Trophoblast cell (in vitro differentiated cells and primary cell): ENCODE results near the gene AJAP1.

Experiments
- DNase-seq, 2 donors: peaks; one replicate each; pipeline ENCODE4 v3.0.0-alpha.2; 2016
- H2AFZ ChIP-seq: 2 replicates; pipeline ENCODE4 v1.6.1; 2013; ENCODE audit warnings: low read length, moderate library complexity, mild to moderate bottlenecking; ENCODE audit not compliant: insufficient read depth, poor library complexity
- H2AK5ac ChIP-seq: 2 replicates; pipeline ENCODE4 v1.6.1; 2013; ENCODE audit warnings: mild to moderate bottlenecking, low read length
- H2BK120ac ChIP-seq: 2 replicates; pipeline ENCODE4 v1.6.1; 2013; ENCODE audit warnings: low read length, mild to moderate bottlenecking, moderate library complexity; ENCODE audit not compliant: insufficient read depth, poor library complexity
- H2BK12ac ChIP-seq: 2 replicates; pipeline ENCODE4 v1.6.1; 2013; ENCODE audit warnings: mild to moderate bottlenecking, low read length, moderate library complexity
- H2BK5ac ChIP-seq: 2 replicates; pipeline ENCODE4 v1.6.1; 2013; ENCODE audit warnings: low read length, low read depth, moderate library complexity, mild to moderate bottlenecking; ENCODE audit not compliant: poor library complexity
- H3K14ac ChIP-seq: 2 replicates; pipeline ENCODE4 v1.6.1; 2013; ENCODE audit warnings: mild to moderate bottlenecking, low read length
- H3K18ac ChIP-seq: 2 replicates; pipeline ENCODE4 v1.6.1; 2013; ENCODE audit warnings: mild to moderate bottlenecking, low read length
- H3K23ac ChIP-seq: 2 replicates; pipeline ENCODE4 v1.6.1; 2013; ENCODE audit warnings: low read length
- H3K27ac ChIP-seq: 2 replicates; pipeline ENCODE4 v1.5.1; 2013; ENCODE audit warnings: low read depth, mild to moderate bottlenecking, inconsistent platforms, low read length, moderate library complexity
- H3K27me3 ChIP-seq: 2 replicates; pipeline ENCODE4 v1.6.1; 2013; ENCODE audit warnings: inconsistent platforms, mild to moderate bottlenecking, low read length, moderate library complexity; ENCODE audit not compliant: insufficient read depth
- H3K36me3 ChIP-seq, 2 experiments: 1 replicate in 1 of 2; 2 replicates in 1 of 2; pipeline ENCODE4 v1.6.1; 2013; ENCODE audit warnings: low read length in 2 of 2, mild to moderate bottlenecking in 2 of 2, moderate library complexity in 1 of 2; ENCODE audit not compliant: insufficient read depth in 2 of 2, control insufficient read depth in 1 of 2
- H3K4ac ChIP-seq: 2 replicates; pipeline ENCODE4 v1.6.1; 2013; ENCODE audit warnings: low read depth, mild to moderate bottlenecking, low read length, moderate library complexity
- H3K4me1 ChIP-seq, 2 experiments: 1 replicate in 1 of 2; 2 replicates in 1 of 2; pipeline ENCODE4 v1.6.1; 2013; ENCODE audit warnings: low read length in 2 of 2, mild to moderate bottlenecking in 2 of 2, moderate library complexity in 1 of 2; ENCODE audit not compliant: insufficient read depth in 2 of 2, control insufficient read depth in 1 of 2
- H3K4me2 ChIP-seq: 2 replicates; pipeline ENCODE4 v1.6.1; 2013; ENCODE audit warnings: inconsistent platforms, mild to moderate bottlenecking, low read length, moderate library complexity
- H3K4me3 ChIP-seq: 2 replicates; pipeline ENCODE4 v1.5.1; 2013; ENCODE audit warnings: mild to moderate bottlenecking, low read depth, low read length, inconsistent platforms
- H3K79me1 ChIP-seq: one replicate; pipeline ENCODE4 v1.6.1; 2013; ENCODE audit warnings: low read length
- H3K79me2 ChIP-seq: 2 replicates; pipeline ENCODE4 v1.6.1; 2013; ENCODE audit warnings: low read length, mild to moderate bottlenecking; ENCODE audit not compliant: control insufficient read depth, insufficient read depth, poor library complexity
- H3K9ac ChIP-seq: 2 replicates; pipeline ENCODE4 v1.6.1; 2013; ENCODE audit warnings: mild to moderate bottlenecking, low read length
- H3K9me3 ChIP-seq: 2 replicates; pipeline ENCODE4 v1.6.1; 2013; ENCODE audit warnings: low read depth, mild to moderate bottlenecking, control low read depth, inconsistent platforms, low read length; ENCODE audit not compliant: insufficient read depth
- H4K12ac ChIP-seq: 2 replicates; pipeline ENCODE4 v1.6.1; 2013; ENCODE audit warnings: low read depth, mild to moderate bottlenecking, low read length, moderate library complexity
- H4K8ac ChIP-seq: 2 replicates; pipeline ENCODE4 v1.6.1; 2013; ENCODE audit warnings: low read depth, mild to moderate bottlenecking, low read length, moderate library complexity
- H4K91ac ChIP-seq: one replicate; pipeline ENCODE4 v1.6.1; 2013; ENCODE audit warnings: low read depth, mild to moderate bottlenecking, low read length, moderate library complexity
- WGBS: extraction: QIAGEN DNeasy Blood & Tissue Kit; methylation state at CpG from one replicate; pipeline ENCODE4 v1.1.7; 2013; ENCODE audit warnings: missing lambda C conversion rate; ENCODE audit not compliant: insufficient read length, insufficient coverage; ENCODE audit errors: extremely low coverage; 5-methylcytosine and 5-hydroxymethylcytosine counted together

Gene AJAP1

GRCh38 chr1:4613606-4614370 lies 40.6 kb upstream of the AJAP1 start:
- H3K36me3 ChIP-seq: no peaks in the 10 kb centered on the region
- H2AK5ac ChIP-seq: no peak overlapping the region
- H3K14ac ChIP-seq: no peak overlapping the region
- no peak overlapping the region for H4K12ac ChIP-seq
- H3K4me2 ChIP-seq: no peak overlapping the region
- DNase-seq: no peak
- peaks cover 13% of the 10 kb centered on the region for H3K9me3 ChIP-seq
- H3K18ac ChIP-seq: no peak overlapping the region
- no peaks in the 10 kb centered on the region for H3K27me3 ChIP-seq
- no peak overlapping the region for H2BK5ac ChIP-seq
- no peak overlapping the region for H3K9ac ChIP-seq
- H3K4me3 ChIP-seq: no peak overlapping the region
- H3K4me1 ChIP-seq: peaks cover 2 to 9% of the 10 kb centered on the region in 2 experiments
- no peak overlapping the region for H4K8ac ChIP-seq
- H3K4ac ChIP-seq: no peak overlapping the region
- no peak overlapping the region for H3K23ac ChIP-seq
- no peak overlapping the region for H2AFZ ChIP-seq
- H3K79me1 ChIP-seq: no peaks in the 10 kb centered on the region
- WGBS: no CpG with 5 or more reads among the region's 26 CpGs
- no peak overlapping the region for H4K91ac ChIP-seq
- no peak overlapping the region for H2BK120ac ChIP-seq
- H3K27ac ChIP-seq: no peak overlapping the region
- H3K79me2 ChIP-seq: no peaks in the 10 kb centered on the region
- H2BK12ac ChIP-seq: no peak overlapping the region

DNA sequence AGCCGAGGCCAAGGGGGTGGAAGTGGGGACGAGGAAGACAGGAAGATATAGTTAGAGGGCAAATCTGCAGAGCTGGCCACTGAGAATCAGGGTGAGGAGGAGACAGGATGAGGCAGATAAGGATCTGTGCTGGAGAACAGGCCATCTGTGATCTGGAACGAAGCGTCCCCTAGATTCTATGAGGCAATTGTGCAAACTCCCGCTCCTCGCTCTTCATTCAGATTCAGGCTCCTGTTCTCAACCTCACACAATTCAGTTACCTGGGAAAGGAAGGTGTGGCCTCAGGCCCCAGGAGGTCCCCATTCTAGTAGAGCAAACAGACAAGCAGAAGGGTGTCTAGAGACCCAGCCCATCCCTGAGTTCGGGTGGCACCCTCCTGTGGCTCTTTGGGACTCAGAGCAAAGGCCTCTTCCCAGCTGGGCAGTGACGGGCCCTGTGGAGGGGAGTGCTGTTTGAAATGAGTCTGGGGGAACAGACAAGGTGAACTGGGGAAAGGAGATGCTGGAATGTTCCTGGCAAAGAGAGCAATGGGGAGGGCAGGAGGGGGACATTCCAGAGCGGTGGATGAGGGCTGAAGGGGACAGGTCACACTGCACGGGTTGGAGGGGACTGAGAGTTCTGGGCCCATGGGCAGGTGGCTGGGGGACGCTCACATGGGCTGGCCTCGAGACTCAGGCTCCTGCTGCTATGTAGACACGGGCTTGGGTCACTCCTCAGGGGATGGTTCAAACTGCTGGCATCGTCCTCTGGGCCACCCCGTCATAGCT lies 39.9 kb upstream of the AJAP1 start:
- no peak overlapping the region for H3K9ac ChIP-seq
- no CpG with 5 or more reads among the region's 15 CpGs for WGBS
- H2AK5ac ChIP-seq: no peak overlapping the region
- no peaks in the 10 kb centered on the region for H3K79me1 ChIP-seq
- no peak overlapping the region for H4K8ac ChIP-seq
- no peaks in the 10 kb centered on the region for H3K36me3 ChIP-seq
- H3K27me3 ChIP-seq: no peaks in the 10 kb centered on the region
- H3K18ac ChIP-seq: no peak overlapping the region
- H3K23ac ChIP-seq: no peak overlapping the region
- no peak overlapping the region for H3K27ac ChIP-seq
- no peak overlapping the region for H3K4ac ChIP-seq
- no peak overlapping the region for H2BK5ac ChIP-seq
- peaks cover 2 to 9% of the 10 kb centered on the region in 2 experiments for H3K4me1 ChIP-seq
- H3K79me2 ChIP-seq: no peaks in the 10 kb centered on the region
- no peak overlapping the region for H3K4me2 ChIP-seq
- no peak for DNase-seq
- H3K4me3 ChIP-seq: no peak overlapping the region
- no peak overlapping the region for H2AFZ ChIP-seq
- no peak overlapping the region for H2BK12ac ChIP-seq
- H4K91ac ChIP-seq: no peak overlapping the region
- H4K12ac ChIP-seq: no peak overlapping the region
- H2BK120ac ChIP-seq: no peak overlapping the region
- H3K14ac ChIP-seq: no peak overlapping the region
- H3K9me3 ChIP-seq: peaks cover 13% of the 10 kb centered on the region

DNA sequence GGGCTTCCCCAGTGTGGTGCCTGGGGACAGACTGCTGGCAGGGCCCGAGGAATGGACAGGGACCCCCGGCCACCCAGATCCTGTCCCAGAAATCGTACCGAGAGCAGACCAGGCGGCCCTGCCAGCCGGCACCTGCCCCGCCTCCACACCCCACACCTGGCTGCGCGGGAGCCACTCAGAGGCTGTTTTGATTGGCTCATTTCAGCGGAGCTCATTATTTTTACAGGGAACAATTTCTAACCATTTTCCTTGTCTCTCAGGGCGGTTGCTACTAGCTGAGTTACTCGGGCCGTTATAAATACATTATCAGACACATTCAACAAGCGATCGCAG lies 39.3 kb upstream of the AJAP1 start:
- Histone ChIP-seq H3K23ac (no peak overlapping the region), H2BK120ac (no peak overlapping the region), H2AFZ (no peak overlapping the region), H4K12ac (no peak overlapping the region), H3K4me2 (no peak overlapping the region), H3K4me3 (no peak overlapping the region), H2BK5ac (no peak overlapping the region), H3K27ac (no peak overlapping the region), H4K91ac (no peak overlapping the region), H3K79me2 (no peaks in the 10 kb centered on the region), H3K9ac (no peak overlapping the region), H3K4me1 (peaks cover 2 to 9% of the 10 kb centered on the region in 2 experiments), H3K9me3 (peaks cover 13% of the 10 kb centered on the region), H3K36me3 (no peaks in the 10 kb centered on the region), H4K8ac (no peak overlapping the region), H2BK12ac (no peak overlapping the region), H3K14ac (no peak overlapping the region), H3K18ac (no peak overlapping the region), H3K4ac (no peak overlapping the region), H3K27me3 (no peaks in the 10 kb centered on the region), H2AK5ac (no peak overlapping the region), H3K79me1 (no peaks in the 10 kb centered on the region)
- DNase-seq: no peak
- WGBS: no CpG with 5 or more reads among the region's 15 CpGs

DNA sequence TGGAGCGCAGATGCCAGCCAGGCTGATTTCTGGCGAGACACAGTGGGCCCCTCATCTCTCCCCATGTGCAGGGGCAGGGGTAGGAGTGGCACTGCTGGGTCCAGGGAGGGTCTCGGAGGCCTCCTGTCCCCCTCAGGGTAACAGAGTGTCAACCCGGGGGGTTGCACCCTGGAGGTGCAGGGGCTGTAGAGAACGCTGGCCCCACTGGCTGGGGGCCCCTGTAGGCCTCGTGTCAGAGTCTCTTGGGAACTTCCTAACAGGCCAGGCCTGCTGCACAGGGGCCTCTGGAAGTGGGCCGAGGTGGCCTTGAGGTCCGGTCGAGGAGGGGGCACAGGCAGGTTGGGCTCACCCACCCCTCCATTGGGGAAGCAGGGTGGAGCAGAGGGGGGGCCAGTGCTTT lies 38.9 kb upstream of the AJAP1 start:
- Histone ChIP-seq H3K9ac (no peak overlapping the region), H3K23ac (no peak overlapping the region), H2AK5ac (no peak overlapping the region), H3K14ac (no peak overlapping the region), H3K36me3 (no peaks in the 10 kb centered on the region), H3K9me3 (peaks cover 10% of the 10 kb centered on the region), H3K4ac (no peak overlapping the region), H2BK120ac (no peak overlapping the region), H3K4me3 (no peak overlapping the region), H4K8ac (no peak overlapping the region), H3K27ac (no peak overlapping the region), H3K4me1 (peaks cover 2 to 9% of the 10 kb centered on the region in 2 experiments), H2BK5ac (no peak overlapping the region), H2AFZ (no peak overlapping the region), H3K79me1 (no peaks in the 10 kb centered on the region), H3K18ac (no peak overlapping the region), H2BK12ac (no peak overlapping the region), H3K4me2 (no peak overlapping the region), H4K91ac (no peak overlapping the region), H4K12ac (no peak overlapping the region), H3K79me2 (no peaks in the 10 kb centered on the region), H3K27me3 (no peaks in the 10 kb centered on the region)
- WGBS: no CpG with 5 or more reads among the region's 9 CpGs
- DNase-seq: no peak
